Right lobe of liver (tissue), 6 donors: ENCODE measurements around the gene VWDE. TPM values are rescaled to one million over a fixed set of nuclear protein-coding genes. Genes with fewer than 3 reads are reported as not detected.
A peak's percentile ranks its signal among the peaks of the same experiment; 100 is the strongest.

ENCODE experiments used
- ATAC-seq, 4 donors: fragments of 200-7000 bp; cut with Tn5 transposase; one replicate each; pipeline ENCODE4 v1.9.1; 2020; ENCODE audit warnings: mild to moderate bottlenecking in 4 of 4, moderate library complexity in 4 of 4
- DNase-seq, 3 donors: peaks; one replicate each; pipeline ENCODE4 v3.0.0-alpha.2; 2020
- H3K27ac ChIP-seq, 3 donors: fragments of 200-600 bp; one replicate each; pipeline ENCODE4 v1.8.0; 2022
- H3K27me3 ChIP-seq, 2 donors: fragments of 200-600 bp; one replicate each; pipeline ENCODE4 v1.8.0; 2022
- H3K36me3 ChIP-seq, 4 donors: fragments of 200-600 bp; sonication (generic) in 1 of 4; one replicate each; pipeline versions ENCODE4 v1.5.1 to v1.8.0; 2017 to 2022; ENCODE audit warnings: control low read depth in 1 of 4
- H3K4me1 ChIP-seq, 4 donors: fragments of 200-600 bp; sonication (generic) in 1 of 4; one replicate each; pipeline versions ENCODE4 v1.5.1 to v1.8.0; 2017 to 2022; ENCODE audit warnings: control low read depth in 1 of 4
- H3K4me3 ChIP-seq, 3 donors: fragments of 200-600 bp; one replicate each; pipeline ENCODE4 v1.8.0; 2022
- H3K9me3 ChIP-seq, 4 donors: fragments of 200-600 bp; sonication (generic) in 1 of 4; one replicate each; pipeline versions ENCODE4 v1.5.1 to v1.8.0; 2017 to 2022; ENCODE audit warnings: control low read depth in 1 of 4
- CTCF ChIP-seq, 4 donors: fragments of 200-600 bp in 3 of 4; fragments of 450-650 bp in 1 of 4; IDR thresholded peaks; one replicate each; pipeline versions ENCODE4 v1.5.1 to v1.8.0; 2016 to 2022; ENCODE audit warnings: antibody characterized with exemption in 4 of 4, mild to moderate bottlenecking in 2 of 4
- POLR2A ChIP-seq: fragments of 450-650 bp; IDR thresholded peaks from one replicate; pipeline ENCODE4 v1.6.1; 2017; ENCODE audit warnings: antibody characterized with exemption, mild to moderate bottlenecking
- WGBS: methylation state at CpG from one replicate; pipeline ENCODE4 v1.1.6; 2018; ENCODE audit warnings: low coverage, low lambda C conversion rate; ENCODE audit not compliant: insufficient coverage; ENCODE audit errors: missing lambda C conversion rate; 5-methylcytosine and 5-hydroxymethylcytosine counted together
- intact Hi-C, 2 donors: fragments of 100-400 bp; cut with DNase I; formaldehyde crosslinking; loops; one replicate each; pipeline versions ENCODE4 v1.11.2 to v1.14.1; 2022
- total RNA-seq, 6 experiments: library from RNA; depleted of rRNA in 2 of 6; stranded (reverse); fragments of >200 nt in 2 of 6; fragmentation: NEBNext Ultra II Directional in 3 of 6; extraction: Animal tissue kit (Norgen Biotek cat#: 25700) in 3 of 6; gene quantifications; one replicate each; pipeline versions ENCODE4 v1.1.0 to v1.2.4, GENCODE V29; 2016 to 2023
- donor health status: DM: no; HTN: yes; CAD: no.
- donor health status: DM: no; HTN: no; CAD: no.
- donor health status: DM: no; HTN: no; CAD: no.
- donor health status: DM: no; HTN: yes; CAD: no.
- donor health status: DM: no; HTN: yes; CAD: no.

VWDE gene
- total RNA-seq, 6 experiments from 2014 or later = 0.24 to 0.42 (median 0.38) TPM; not detected in 3

- no peaks in the 10 kb centered on the region for H3K9me3 ChIP-seq
- no peaks in the 10 kb centered on the region for H3K36me3 ChIP-seq
- no peak overlapping the region for H3K4me3 ChIP-seq
- DNase-seq (no peak), ATAC-seq (no peak)
- TF ChIP-seq CTCF (IDR thresholded peaks at IDR 0.05) (no peak), POLR2A (no peak)
- H3K27me3 ChIP-seq = no peaks in the 10 kb centered on the region
- intact Hi-C loops = no loop called here
- no peaks in the 10 kb centered on the region for H3K4me1 ChIP-seq
- WGBS = 35% methylated on average over 5 of the region's 5 CpGs
- H3K27ac ChIP-seq = no peak overlapping the region
These were observed 11.6 kb downstream of the VWDE start for GRCh38 chr7:12391922-12392615.

GRCh38 chr7:12389089-12389700 is 14.5 kb downstream of the VWDE start:
- 58% methylated on average over 1 of the region's 1 CpG for WGBS
- Histone ChIP-seq H3K9me3 (no peaks in the 10 kb centered on the region), H3K27me3 (no peaks in the 10 kb centered on the region), H3K4me1 (no peaks in the 10 kb centered on the region), H3K27ac (no peak overlapping the region), H3K36me3 (no peaks in the 10 kb centered on the region), H3K4me3 (no peak overlapping the region)
- peak; percentile 57 to 80 (median 75) for TF ChIP-seq CTCF (IDR thresholded peaks at IDR 0.05)
- TF ChIP-seq POLR2A = no peak
- intact Hi-C loops = no loop called here
- ATAC-seq = peak; percentile 79 to 91 (median 86)
- DNase-seq = no peak

GRCh38 chr7:12386313-12386740 is 17.3 kb downstream of the VWDE start:
- Histone ChIP-seq H3K9me3 (no peaks in the 10 kb centered on the region), H3K4me1 (no peaks in the 10 kb centered on the region), H3K4me3 (no peak overlapping the region), H3K27me3 (no peaks in the 10 kb centered on the region), H3K36me3 (no peaks in the 10 kb centered on the region), H3K27ac (no peak overlapping the region)
- TF ChIP-seq CTCF (IDR thresholded peaks at IDR 0.05) (no peak), POLR2A (no peak)
- WGBS = 66% methylated on average over 5 of the region's 5 CpGs
- intact Hi-C loops = no loop called here
- no peak for ATAC-seq
- no peak for DNase-seq

- no peak for ATAC-seq
- Histone ChIP-seq H3K36me3 (no peaks in the 10 kb centered on the region), H3K4me3 (no peak overlapping the region), H3K27ac (no peak overlapping the region), H3K4me1 (no peaks in the 10 kb centered on the region), H3K27me3 (no peaks in the 10 kb centered on the region), H3K9me3 (no peaks in the 10 kb centered on the region)
- no peak for DNase-seq
- no peak for TF ChIP-seq POLR2A
- no peak for TF ChIP-seq CTCF (IDR thresholded peaks at IDR 0.05)
- intact Hi-C loops = no loop called here
- 14% methylated on average over 2 of the region's 2 CpGs for WGBS
These were observed 18.3 kb downstream of the VWDE start for GRCh38 chr7:12385364-12385786.
